LoVo (cell line): Measurements from ENCODE around the gene KRT27.
A peak's percentile ranks its signal among the peaks of the same experiment; 100 is the strongest.
"Not testable (repeated sequence)": the region's sequence is repeated elsewhere in the genome, so short reads cannot be mapped to it uniquely, and the experiment has no call there.

Experiments used
- DNase-seq: peaks from one replicate; pipeline ENCODE4 v3.0.0-alpha.2; 2016; ENCODE audit warnings: low spot score

KRT27 gene, protein sequence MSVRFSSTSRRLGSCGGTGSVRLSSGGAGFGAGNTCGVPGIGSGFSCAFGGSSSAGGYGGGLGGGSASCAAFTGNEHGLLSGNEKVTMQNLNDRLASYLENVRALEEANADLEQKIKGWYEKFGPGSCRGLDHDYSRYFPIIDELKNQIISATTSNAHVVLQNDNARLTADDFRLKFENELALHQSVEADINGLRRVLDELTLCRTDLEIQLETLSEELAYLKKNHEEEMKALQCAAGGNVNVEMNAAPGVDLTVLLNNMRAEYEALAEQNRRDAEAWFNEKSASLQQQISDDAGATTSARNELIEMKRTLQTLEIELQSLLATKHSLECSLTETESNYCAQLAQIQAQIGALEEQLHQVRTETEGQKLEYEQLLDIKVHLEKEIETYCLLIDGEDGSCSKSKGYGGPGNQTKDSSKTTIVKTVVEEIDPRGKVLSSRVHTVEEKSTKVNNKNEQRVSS

DNA sequence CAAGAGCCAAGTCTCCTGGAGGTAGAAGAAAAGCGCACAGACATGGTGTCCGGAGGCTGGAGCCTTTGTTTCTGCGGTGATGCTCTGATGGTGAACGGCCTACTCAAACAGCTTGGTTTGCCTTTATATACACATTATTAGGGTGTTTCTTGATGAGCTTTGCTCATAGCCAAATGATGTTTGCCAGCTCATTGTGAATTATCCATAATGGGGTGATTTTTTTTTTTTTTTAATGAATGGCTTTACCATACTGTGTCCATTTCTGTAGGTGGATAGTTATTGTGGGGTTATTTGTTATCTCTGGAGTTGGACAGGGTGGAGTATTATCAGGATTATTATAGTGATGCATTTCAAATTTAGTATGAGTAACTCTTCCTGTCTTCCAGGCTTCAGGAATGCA lies at the start of gene KRT27:
Gene KRT27 (minus strand): TSS at position 101 of the 400 bp plus-strand sequence. CDS start 57 bp downstream, at position 44.
- DNase-seq, result no peak

DNA sequence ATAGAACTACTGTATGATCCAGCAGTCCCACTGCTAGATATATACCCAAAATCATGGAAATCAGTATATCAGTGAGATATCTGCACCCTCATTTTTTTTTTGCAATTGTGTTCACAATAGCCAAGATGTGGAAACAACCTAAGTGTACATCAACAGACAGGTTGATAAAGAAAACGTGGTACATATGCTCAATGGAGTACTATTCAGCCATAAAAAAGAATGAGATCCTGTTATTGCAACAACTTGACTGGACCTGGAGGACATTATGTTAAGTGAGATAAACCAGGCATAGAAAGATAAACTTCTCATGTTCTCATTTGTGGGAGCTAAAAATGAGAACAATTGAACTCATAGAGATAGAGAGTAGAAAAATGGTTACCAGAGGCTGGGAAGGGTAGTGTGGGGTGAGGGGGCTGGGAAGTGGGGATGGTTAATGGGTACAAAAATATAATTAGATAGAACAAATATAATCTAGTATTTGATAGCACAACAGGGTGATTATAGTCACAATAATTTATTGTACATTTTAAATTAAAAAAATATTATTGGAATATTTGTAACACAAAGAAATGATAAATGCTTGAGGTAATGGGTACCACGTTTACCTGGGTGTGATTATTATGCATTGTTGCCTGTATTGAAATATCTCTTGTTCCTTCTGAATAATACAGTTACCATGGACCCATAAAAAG lies 47.9 kb upstream of the KRT27 start:
- DNase-seq, result no peak

DNA sequence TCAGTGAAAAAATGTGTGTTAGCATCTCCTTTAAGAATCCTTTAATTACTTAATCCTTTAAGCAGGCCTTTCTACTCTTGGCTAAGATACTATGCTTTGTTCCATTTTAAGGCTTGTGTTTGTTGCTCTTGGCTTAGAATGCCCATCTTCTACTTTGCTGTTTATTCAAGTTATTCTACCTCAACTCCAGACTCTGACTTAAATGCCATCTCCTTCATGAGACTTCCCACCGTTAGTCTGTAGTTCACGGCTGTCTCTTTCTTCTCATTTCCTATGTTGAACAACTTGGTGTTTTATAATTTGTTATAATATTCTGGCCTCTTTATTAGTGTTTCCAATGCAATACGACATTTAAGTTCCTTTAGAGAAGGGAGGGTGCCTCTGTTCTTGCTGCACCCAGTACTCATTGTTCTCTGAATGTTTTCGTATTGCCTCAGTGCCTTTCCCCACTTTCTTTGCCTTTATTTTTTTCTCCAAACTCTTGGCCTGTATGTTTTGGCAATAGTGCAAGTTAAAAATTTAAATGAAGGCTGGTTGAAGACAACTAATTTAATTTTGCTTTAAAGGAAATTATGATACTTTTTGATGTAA lies 46.2 kb upstream of the KRT27 start:
- no peak for DNase-seq

DNA sequence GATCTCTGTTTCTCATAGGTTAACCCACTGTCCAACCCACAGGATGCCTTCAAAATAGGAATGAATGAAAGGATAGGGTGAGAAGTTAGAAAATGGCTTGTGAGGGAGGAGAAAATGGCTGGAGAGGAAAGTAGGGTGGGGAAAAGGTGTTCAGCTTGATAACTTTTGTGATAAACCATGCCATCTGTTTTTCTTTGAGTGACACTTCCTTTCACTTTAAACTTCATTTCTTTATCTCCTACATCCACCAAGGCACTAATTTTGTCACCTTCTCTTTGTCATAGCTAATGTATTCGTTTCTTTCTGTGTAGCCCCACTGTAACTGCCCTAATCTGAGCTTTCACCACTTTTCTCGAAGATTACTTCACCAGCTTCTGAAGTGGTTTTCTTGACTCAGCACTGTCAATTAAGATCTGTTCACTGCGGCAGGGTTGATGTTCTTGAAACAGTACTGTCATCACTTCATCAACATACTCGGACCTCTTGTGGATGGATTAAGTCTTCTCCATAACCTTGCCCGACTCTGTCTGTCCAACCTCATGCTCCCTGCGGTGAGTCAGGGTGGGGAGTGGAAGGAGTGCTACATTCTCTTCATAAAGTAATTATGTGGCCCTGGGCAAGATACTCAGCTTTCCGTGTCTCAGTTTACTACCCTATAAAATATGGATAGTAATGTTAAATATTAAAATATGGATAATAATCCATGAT lies 45.5 kb upstream of the KRT27 start:
- peak; percentile 77 for DNase-seq

DNA sequence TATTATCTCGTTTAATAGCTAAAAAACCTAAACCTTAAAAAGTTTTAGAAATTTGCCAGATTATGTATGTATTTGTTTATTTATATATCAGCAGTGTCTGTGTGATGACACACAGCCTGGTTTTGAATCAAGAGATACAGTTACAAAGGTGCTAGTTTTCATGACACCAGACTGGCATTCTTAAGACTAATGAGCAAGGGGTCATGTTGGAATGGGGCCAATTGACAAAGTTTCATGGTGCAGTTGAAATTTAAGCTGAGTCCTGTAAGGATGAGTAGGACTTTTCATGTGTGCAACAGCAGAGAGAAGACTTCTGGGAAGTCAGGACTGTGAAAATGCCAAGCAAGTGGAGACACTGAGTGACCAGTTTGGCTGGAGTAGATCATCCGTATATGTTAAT lies 43.2 kb upstream of the KRT27 start:
- no peak for DNase-seq

DNA sequence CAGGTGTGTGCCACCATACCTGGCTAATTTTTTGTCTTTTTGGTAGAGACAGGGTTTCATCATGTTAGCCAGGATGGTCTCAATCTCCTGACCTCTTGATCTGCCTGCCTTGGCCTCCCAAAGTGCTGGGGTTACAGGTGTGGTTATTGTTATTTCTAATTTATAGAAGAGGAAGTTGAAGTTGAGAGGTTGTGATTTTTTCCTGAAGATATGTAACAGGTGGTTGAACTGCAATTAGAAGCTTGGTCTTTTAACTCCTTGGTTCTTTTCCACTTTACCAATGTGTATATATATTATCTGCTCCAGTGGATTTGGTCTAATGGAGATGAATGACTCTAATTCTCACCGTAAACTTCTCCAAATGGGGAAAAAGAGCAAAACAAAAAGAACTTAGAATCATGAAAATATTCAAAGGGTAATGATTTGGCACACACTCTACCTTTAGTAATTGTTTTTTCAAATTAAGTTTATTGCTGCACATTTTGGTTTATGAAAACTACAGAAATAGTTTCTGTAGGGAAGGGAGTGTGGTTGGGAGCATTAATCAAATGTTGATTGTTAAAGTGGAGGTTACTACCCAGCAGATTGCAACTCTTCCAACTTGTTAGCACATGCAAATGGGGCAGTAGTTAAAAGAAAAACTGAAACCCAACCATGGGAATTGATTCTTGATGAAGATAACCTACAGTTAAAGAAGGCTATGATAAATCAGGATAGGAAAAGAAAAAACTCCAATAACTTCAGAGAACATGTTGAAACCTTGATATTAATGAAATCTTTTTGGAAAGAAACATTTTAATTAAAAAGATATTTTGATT lies 41.9 kb upstream of the KRT27 start:
- no peak for DNase-seq

DNA sequence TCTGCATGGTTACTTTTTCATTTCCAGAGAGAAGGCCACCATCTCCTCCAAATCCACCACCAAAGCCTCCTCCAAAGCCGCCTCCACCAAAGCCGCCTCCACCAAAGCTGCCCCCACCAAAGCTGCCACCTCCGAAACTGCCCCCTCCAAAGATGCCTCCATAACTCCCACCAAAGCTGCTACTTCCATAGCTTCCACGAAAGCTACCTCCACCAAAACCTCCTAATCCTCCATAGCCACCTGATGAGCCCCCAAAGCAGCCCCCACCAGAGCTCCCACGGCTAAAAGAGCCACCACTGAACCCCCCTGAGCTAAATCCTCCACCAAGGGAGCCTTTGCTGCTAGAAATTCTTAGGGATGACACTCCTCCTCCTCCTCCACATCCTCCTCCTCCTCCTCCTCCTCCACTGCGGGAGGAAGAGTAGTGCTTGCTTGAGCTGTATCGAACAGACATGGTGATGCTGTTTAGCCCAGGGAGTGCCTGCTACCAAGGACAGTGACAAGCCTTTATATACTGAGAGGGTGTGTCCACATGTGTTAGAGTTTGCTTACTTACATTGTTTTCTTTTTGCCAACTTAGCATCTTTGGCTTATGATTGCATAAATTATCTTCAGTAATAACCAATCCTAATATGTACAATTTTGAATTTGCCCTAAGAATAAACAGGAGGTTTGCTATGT lies 39.9 kb upstream of the KRT27 start, which contains the start of gene KRT10:
Gene KRT10 (minus strand): TSS at position 483 of the 681 bp plus-strand sequence. CDS start 29 bp downstream, at position 454.
- DNase-seq, result no peak

DNA sequence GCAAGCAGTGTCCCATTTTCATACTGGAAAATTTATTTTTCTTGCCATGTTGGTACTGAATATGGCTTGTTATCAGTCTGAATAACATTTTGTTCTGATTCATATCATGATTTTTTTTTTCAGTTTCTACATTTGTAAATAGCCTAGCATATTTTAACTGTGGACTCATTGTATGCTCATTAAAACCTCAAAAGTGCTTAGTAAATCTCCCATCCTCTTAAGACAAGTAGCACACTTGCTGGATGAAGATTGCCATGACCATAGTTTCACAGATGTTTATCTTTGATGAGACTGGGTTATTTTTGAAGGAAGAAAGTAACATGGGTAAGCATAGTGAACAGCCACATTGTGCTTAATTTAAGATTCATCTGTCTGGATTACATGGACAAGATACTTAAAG lies 39.2 kb upstream of the KRT27 start:
- no peak for DNase-seq

DNA sequence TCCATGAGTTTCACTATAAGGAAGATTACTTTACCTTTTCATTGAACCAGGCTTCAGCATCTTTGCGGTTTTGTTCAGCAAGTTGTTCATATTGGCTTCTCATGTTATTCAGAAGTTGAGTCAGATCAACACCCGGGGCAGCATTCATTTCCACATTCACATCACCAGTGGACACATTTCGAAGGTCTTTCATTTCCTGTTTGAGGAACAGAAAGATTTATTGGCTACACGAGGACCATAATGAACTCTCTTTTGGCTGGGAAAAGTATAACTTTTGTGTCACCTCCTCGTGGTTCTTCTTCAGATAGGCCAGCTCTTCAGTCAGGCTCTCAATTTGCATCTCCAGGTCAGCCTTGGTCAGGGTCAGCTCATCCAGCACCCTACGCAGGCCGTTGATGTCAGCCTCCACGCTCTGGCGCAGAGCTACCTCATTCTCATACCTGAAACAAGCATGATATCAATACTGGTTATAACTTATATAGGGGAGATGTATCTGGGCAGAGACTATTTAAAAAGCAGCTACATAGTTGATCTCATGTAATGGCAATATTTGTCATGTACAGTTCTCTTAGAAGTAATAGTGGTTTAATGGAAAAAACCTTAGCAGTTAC lies 38.0 kb upstream of the KRT27 start:
- DNase-seq, result no peak

DNA sequence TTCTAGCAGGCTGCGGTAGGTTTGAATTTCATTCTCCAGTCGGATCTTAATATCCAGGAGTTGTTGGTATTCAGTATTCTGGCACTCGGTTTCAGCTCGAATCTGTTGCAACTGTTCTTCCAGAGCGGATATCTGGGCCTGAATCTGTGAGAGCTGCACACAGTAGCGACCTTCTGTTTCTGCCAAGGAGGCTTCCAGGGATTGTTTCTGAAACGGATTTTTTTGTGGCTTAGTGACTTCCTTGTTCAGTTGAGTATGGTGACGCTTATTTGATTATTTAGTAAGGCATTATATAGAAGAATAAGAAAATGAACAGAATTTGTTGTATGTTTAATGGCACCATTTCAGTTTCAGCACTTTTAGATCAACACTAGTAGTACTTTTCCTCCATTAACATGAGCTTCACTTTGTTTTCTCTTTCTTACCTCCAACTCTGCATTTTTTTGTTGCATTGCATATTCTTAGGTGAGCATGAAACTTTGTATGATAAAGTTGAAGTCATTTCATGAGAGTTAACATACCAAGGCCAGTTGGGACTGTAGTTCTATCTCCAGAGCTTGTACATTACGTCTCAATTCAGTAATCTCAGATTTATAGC lies 37.3 kb upstream of the KRT27 start:
- no peak for DNase-seq

DNA sequence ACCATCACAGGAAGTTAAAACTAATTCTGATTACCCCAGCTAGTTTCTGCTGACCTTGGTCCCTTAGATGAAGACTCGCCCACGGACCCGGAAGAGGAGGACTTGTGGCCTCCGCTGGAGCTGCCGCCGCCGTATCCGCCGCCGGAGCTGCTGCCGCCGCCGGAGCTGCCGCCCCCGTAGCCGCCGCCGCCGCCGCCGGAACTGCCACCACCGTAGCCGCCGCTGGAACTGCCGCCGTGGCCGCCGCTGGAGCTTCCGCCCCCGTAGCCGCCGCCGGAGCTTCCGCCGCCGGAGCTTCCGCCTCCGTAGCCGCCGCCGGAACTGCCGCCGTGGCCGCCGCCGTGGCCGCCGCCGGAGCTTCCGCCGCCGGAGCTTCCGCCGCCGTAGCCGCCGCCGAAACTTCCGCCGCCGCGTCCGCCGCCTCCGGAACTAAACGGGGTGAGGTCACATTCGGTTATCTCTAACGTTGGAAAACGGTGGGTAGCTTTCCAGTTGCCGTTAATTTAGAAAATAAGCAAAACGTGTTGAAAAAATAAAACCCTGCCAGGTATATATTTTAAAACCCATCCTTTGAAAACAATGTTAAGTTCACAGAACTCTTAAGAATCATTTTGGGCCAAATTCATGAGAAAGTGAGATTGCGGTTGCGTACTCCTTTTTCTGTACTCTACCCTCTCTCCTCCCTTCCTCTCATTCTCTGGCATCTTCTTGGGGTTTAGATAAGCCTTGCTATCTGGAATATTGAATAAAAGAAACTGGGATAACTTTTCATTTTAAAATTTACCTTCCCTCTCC lies 36.6 kb upstream of the KRT27 start:
- peak; percentile 87 for DNase-seq

DNA sequence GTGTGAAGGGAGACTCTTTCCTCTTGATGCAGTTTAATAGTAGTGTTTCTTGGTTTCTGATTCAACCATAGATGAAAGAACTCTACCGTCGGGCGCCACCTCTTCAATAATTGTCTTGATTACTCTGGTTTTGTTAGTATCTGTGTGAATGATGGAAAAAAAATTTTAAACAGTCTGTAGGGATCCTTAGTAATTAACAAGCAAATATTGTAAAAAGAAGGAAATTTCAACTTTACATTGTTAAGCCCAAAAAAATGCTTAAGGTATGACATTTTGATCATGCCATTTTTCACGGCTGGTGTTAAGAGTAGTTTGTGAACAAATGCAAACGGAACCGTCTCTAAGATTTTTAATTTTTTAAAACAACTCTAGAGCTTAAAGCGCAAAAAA lies 36.0 kb upstream of the KRT27 start:
- no peak for DNase-seq

DNA sequence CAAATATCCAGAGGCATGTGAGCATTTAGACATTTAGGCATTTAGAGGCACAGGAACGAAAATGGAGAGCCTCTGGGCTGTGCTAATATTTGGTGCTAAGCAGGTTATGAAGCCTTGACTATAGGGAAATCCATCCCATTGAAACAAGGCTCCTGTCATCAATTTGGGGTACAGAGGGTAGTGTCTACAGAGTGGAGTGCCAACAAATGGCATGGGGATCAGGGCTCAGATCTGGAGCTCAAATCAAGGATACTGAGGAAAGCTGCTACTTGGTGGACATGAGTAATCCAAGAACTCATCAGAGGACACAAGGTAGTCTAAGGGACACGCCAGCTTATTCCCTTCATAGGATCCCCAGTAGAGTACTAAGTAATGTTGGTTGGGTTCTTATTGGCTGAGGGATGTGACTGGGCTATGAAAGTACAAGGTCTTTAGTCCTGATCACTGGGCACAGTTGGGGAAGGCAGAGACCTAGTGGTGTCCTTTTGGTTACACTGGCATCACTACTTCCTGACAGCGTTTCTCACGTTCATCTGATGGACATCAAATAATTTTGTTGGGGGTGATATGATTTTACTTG lies 34.8 kb upstream of the KRT27 start:
- no peak for DNase-seq

DNA sequence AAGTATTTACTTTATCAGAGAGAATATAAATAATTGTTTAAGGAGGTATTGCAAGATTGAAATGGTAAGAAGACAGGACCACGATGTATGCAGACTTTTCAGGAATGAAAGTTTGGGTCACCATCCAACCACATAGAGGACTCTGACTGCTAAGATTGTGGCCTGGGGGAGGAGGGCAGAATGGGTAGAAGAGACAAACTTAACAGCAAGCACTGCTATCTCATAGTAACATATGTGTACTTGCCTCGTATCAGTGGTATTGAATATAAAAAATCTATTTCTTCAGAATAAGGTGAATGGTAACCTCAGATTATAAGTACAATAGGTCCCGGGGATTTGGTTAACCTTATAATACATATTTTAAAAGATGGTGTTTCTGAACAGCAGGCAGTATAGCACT lies 34.2 kb upstream of the KRT27 start:
- DNase-seq, result no peak

DNA sequence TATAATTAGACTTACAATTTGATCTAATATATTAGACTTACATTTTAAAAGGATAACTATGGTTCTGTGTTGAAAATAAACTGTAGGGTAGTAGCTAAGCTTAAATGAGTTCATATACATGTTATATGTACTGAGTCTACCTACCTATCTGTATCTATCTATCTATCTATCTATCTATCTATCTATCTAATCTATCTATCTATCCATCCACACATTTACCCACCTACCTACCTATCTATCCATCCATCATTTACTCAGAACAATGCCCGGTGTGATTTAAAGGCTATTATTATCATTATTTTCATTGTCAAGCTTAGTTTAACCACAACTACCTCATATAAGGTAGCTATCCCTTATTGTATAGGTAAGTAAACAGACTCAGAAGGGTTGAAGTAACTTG lies 33.0 kb upstream of the KRT27 start:
- no peak for DNase-seq

DNA sequence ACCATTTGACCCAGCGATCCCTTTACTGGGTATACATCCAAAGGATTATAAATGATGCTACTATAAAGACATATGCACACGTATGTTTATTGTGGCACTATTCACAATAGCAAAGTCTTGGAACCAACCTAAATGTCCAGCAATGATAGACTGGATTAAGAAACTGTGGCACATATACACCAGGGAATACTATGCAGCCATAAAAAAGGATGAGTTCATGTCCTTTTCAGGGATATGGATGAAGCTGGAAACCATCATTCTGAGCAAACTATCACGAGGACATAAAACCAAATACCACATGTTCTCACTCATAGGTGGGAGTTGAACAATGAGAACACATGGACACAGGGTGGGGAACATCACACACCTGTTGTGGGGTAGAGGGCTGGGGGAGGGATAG lies 32.3 kb upstream of the KRT27 start:
- not testable (repeated sequence) for DNase-seq

DNA sequence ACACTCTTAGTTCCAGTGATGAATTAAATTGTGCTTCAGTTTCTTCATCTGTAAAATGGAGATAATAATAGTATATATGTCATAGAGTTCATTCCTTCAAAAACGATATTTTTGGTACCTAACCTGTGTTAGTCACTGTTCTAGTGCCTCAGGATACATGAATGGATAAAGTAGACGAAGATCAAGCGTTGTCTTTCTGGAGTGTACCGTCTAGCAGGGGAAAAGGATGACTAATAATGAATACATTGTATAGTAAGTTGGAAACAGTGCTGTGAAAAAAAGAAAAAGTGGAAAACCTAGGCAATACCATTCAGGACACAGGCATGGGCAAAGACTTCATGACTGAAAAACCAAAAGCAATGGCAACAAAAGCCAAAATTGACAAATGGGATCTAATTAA lies 31.5 kb upstream of the KRT27 start:
- DNase-seq, result no peak

DNA sequence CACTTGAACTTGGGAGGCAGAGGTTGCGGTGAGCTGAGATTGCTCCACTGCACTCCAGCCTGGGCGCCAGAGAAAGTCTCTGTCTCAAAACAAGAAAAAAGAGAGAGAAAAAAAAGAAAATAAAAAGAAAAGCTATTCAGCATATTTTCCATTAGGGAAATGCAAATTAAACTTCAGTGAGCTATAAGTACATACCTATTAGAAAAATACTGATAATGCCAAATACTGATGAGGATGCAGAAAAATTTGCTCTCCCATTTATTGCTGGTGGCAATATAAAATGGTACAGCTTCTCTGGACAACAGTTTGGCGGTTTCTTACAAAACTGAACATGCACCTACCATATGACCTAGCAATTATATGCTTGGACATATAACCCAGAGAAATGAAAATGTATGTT lies 30.3 kb upstream of the KRT27 start:
- DNase-seq, result no peak

DNA sequence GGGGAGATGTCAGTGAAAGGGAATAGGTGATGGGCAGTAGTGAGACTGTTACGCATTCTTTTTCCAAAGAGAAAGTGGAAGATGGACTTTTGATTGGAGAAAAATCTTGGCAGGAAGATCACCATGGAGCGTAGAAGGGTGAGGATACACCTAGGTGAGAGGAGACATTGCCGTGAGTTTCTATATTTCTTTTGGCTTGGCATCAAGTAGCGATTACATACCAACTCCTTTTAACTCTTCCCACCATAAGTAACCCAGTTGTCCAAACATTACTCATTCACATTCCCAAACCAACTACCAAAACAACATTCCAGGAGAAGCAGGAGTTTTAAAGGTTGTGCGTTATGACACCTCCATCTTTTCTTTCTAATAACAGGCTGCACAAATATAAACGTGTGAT lies 28.1 kb upstream of the KRT27 start:
- peak; percentile 67 for DNase-seq
